ENCODE results near the gene SCARF2. TPM values are rescaled to one million over a fixed set of nuclear protein-coding genes. Genes with fewer than 3 reads are reported as not detected.
A peak's percentile ranks its signal among the peaks of the same experiment; 100 is the strongest.

Gene SCARF2
- total RNA-seq, 1 experiment from 2014 or later, result 1.4 TPM

DNA sequence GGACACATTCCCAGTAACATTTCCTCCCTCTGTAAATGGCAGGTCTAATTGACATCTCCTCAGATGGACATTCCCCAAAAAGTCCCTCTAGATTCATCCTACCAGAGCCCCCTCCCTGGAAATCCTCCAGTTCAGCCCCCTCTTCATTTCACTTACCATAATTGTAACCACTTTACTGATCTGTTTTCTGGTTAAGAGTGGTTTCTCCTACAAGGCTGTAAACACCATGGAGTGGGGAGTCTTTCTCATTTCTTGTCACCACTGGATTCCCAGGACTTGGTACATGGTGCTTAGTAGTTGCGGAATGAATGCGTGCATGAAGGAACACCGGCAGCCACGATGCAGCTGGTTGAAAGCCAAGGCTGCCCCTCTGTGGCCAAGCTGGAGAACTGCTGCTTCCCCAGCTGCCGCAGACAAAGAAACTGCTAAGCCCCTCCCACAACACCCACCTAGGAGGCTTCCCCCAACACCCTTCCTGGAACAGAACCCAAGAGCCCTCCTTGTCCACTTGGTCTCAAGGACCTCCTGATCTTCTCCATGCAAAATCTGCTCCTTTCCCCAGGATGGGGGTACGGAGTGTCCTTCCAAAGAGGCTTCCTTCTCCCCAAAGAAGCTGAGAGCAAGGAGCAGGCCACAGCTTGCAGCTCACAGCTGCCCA, 18.6 kb upstream of the SCARF2 start:
- Histone ChIP-seq H3K4me3 (ENCODE audit: low read depth, low read length, poor library complexity, severe bottlenecking) (no peak overlapping the region), H3K4me1 (ENCODE audit: insufficient read depth, low read length, poor library complexity, severe bottlenecking) (no peaks in the 10 kb centered on the region), H3K36me3 (ENCODE audit: insufficient read depth, low read length, poor library complexity, severe bottlenecking) (peaks cover 9% of the 10 kb centered on the region), H3K27ac (ENCODE audit: low read depth, low read length, poor library complexity, severe bottlenecking) (no peak overlapping the region), H3K9me3 (ENCODE audit: low read depth, low read length, poor library complexity, severe bottlenecking) (no peaks in the 10 kb centered on the region), H3K27me3 (replicated peaks; ENCODE audit: insufficient read depth, low read depth, low read length, poor library complexity) (no peaks in the 10 kb centered on the region)
- peak; percentile 96 for TF ChIP-seq CTCF (conservative IDR thresholded peaks at IDR 0.05; ENCODE audit: low read depth, low read length)
- TF ChIP-seq EZH2 (IDR thresholded peaks at IDR 0.05; ENCODE audit: borderline replicate concordance, low read depth, low read length, poor library complexity, severe bottlenecking), result no peak
- BruUV-seq (replicated peaks), result no TSS peak
- intact Hi-C loops (cut with micrococcal nuclease; ENCODE audit: unreplicated experiment), result loop anchor here (1.0 to 2.0 kb wide), 2 partner anchors 37 to 299 kb away; no protein-coding TSS in a partner anchor
- peak; percentile 90 for DNase-seq (ENCODE audit: low spot score)
- ChIA-PET POLR2A (ENCODE audit: low non-redundant PET) (no interaction called here), CTCF (interaction anchor here (0.5 to 1.4 kb wide), 4 partner anchors 38 to 299 kb away, joined by 3 to 36 read pairs (median 4); partner anchors contain the start of gene DGCR6L)

DNA sequence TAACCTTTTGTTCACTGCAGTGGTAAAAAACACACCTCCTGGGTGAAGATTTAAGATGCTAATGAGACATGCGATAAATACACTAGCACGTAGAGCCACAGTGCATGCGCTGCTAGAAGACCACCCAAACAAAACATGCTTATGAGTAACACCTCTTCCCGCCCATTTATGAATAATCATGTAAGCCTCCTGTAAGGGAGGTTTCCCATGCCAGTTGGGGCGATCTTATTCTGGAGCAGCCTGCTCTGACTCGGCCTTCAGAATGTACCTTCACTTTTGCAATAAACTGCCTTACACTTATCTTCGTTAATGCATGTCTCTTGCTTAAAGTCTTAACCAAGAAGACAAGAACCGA, 18.1 kb upstream of the SCARF2 start:
- Histone ChIP-seq H3K9me3 (ENCODE audit: low read depth, low read length, poor library complexity, severe bottlenecking) (no peaks in the 10 kb centered on the region), H3K27me3 (replicated peaks; ENCODE audit: insufficient read depth, low read depth, low read length, poor library complexity) (no peaks in the 10 kb centered on the region), H3K4me1 (ENCODE audit: insufficient read depth, low read length, poor library complexity, severe bottlenecking) (no peaks in the 10 kb centered on the region), H3K36me3 (ENCODE audit: insufficient read depth, low read length, poor library complexity, severe bottlenecking) (peaks cover 9% of the 10 kb centered on the region), H3K4me3 (ENCODE audit: low read depth, low read length, poor library complexity, severe bottlenecking) (no peak overlapping the region), H3K27ac (ENCODE audit: low read depth, low read length, poor library complexity, severe bottlenecking) (no peak overlapping the region)
- intact Hi-C loops (cut with micrococcal nuclease; ENCODE audit: unreplicated experiment), result loop anchor here (1.0 to 2.0 kb wide), 2 partner anchors 37 to 298 kb away; no protein-coding TSS in a partner anchor
- TF ChIP-seq EZH2 (IDR thresholded peaks at IDR 0.05; ENCODE audit: borderline replicate concordance, low read depth, low read length, poor library complexity, severe bottlenecking), result no peak
- TF ChIP-seq CTCF (conservative IDR thresholded peaks at IDR 0.05; ENCODE audit: low read depth, low read length), result no peak
- DNase-seq (ENCODE audit: low spot score), result no peak
- ChIA-PET CTCF (interaction anchor here (0.5 to 1.4 kb wide), 3 partner anchors 37 to 136 kb away, joined by 3 to 36 read pairs (median 3); partner anchors contain the start of gene DGCR6L), POLR2A (ENCODE audit: low non-redundant PET) (no interaction called here)
- BruUV-seq (replicated peaks), result no TSS peak

DNA sequence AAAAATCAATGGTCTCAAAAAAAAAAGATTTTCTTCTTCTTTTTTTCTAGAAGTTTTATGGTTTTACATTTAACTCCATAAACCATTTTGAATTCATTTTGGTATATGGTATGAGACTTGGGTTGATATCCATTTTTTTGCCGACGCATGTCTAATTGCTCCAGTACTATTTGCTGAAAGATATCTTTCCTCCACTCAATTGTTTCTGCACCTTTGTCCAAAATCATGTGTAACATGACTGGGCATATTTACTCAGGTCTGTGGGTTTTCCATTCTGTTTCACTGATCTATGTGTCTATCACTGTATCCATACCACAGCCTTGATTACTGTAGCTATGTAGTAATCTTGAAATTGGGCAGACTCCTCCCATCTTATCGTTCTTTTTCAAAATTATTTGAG, 15.6 kb upstream of the SCARF2 start:
- no TSS peak for BruUV-seq (replicated peaks)
- Histone ChIP-seq H3K27me3 (replicated peaks; ENCODE audit: insufficient read depth, low read depth, low read length, poor library complexity) (no peaks in the 10 kb centered on the region), H3K4me3 (ENCODE audit: low read depth, low read length, poor library complexity, severe bottlenecking) (no peak overlapping the region), H3K9me3 (ENCODE audit: low read depth, low read length, poor library complexity, severe bottlenecking) (no peaks in the 10 kb centered on the region), H3K4me1 (ENCODE audit: insufficient read depth, low read length, poor library complexity, severe bottlenecking) (no peaks in the 10 kb centered on the region), H3K27ac (ENCODE audit: low read depth, low read length, poor library complexity, severe bottlenecking) (no peak overlapping the region), H3K36me3 (ENCODE audit: insufficient read depth, low read length, poor library complexity, severe bottlenecking) (peaks cover 9% of the 10 kb centered on the region)
- TF ChIP-seq CTCF (conservative IDR thresholded peaks at IDR 0.05; ENCODE audit: low read depth, low read length) (no peak), EZH2 (IDR thresholded peaks at IDR 0.05; ENCODE audit: borderline replicate concordance, low read depth, low read length, poor library complexity, severe bottlenecking) (no peak)
- intact Hi-C loops (cut with micrococcal nuclease; ENCODE audit: unreplicated experiment), result no loop called here
- DNase-seq (ENCODE audit: low spot score), result no peak
- CTCF ChIA-PET, result interaction anchor here (1.4 kb wide), 1 partner anchor 35 kb away, joined by 6 read pairs; no protein-coding TSS in a partner anchor
- POLR2A ChIA-PET (ENCODE audit: low non-redundant PET), result no interaction called here
